Liver (tissue), 9 donors: Measurements from ENCODE around the gene CDK5R2. TPM values are rescaled to one million over a fixed set of nuclear protein-coding genes. Genes with fewer than 3 reads are reported as not detected.

Experiments
- DNase-seq: peaks from one replicate; pipeline ENCODE4 v3.0.0-alpha.2; 2017; ENCODE audit warnings: low spot score
- H3K27ac ChIP-seq, 2 donors: one replicate each; pipeline ENCODE4 v1.7.0; 2013; ENCODE audit warnings: inconsistent platforms in 2 of 2, low read length in 2 of 2, control low read depth in 1 of 2, low read depth in 1 of 2, mild to moderate bottlenecking in 1 of 2
- H3K27me3 ChIP-seq, 4 donors: one replicate each; pipeline versions ENCODE4 v1.6.1 to v1.7.0; 2013; ENCODE audit warnings: low read length in 3 of 4, inconsistent platforms in 1 of 4, mild to moderate bottlenecking in 1 of 4, moderate library complexity in 1 of 4; ENCODE audit not compliant: control insufficient read depth in 4 of 4, insufficient read depth in 4 of 4
- H3K36me3 ChIP-seq, 4 donors: one replicate each; pipeline versions ENCODE4 v1.6.1 to v1.7.0; 2013; ENCODE audit warnings: low read length in 3 of 4, mild to moderate bottlenecking in 3 of 4, low read depth in 1 of 4, moderate library complexity in 1 of 4; ENCODE audit not compliant: control insufficient read depth in 4 of 4, insufficient read depth in 3 of 4
- H3K4me1 ChIP-seq, 4 donors: one replicate each; pipeline versions ENCODE4 v1.6.1 to v1.7.0; 2013; ENCODE audit warnings: low read length in 3 of 4, mild to moderate bottlenecking in 3 of 4, moderate library complexity in 1 of 4; ENCODE audit not compliant: control insufficient read depth in 4 of 4, insufficient read depth in 4 of 4
- H3K4me3 ChIP-seq, 3 donors: one replicate each; pipeline versions ENCODE4 v1.6.1 to v1.7.0; 2013; ENCODE audit warnings: low read length in 3 of 3, control low read depth in 1 of 3, low read depth in 1 of 3, mild to moderate bottlenecking in 1 of 3
- H3K9ac ChIP-seq, 2 donors: one replicate each; pipeline ENCODE4 v1.7.0; 2013; ENCODE audit warnings: low read length in 2 of 2, mild to moderate bottlenecking in 2 of 2, moderate library complexity in 2 of 2, control low read depth in 1 of 2, low read depth in 1 of 2
- H3K9me3 ChIP-seq, 4 donors: one replicate each; pipeline versions ENCODE4 v1.6.1 to v1.7.0; 2013; ENCODE audit warnings: low read length in 3 of 4; ENCODE audit not compliant: control insufficient read depth in 4 of 4
- ATF3 ChIP-seq: IDR thresholded peaks from 2 replicates; pipeline ENCODE4 v1.6.1; 2016; ENCODE audit warnings: antibody characterized with exemption
- EGR1 ChIP-seq, 2 donors: IDR thresholded peaks; 2 replicates each; pipeline ENCODE4 v1.6.1; 2016 to 2018; ENCODE audit warnings: antibody characterized with exemption in 2 of 2, low read depth in 2 of 2
- FOXA1 ChIP-seq: IDR thresholded peaks from 2 replicates; pipeline ENCODE4 v1.6.1; 2016; ENCODE audit warnings: antibody characterized with exemption
- FOXA2 ChIP-seq: IDR thresholded peaks from 2 replicates; pipeline ENCODE4 v1.6.1; 2016; ENCODE audit warnings: antibody characterized with exemption
- GABPA ChIP-seq, 2 donors: IDR thresholded peaks in 1 of 2; conservative IDR thresholded peaks in 1 of 2; 2 replicates each; pipeline ENCODE4 v1.6.1; 2016; ENCODE audit warnings: antibody characterized with exemption in 2 of 2, mild to moderate bottlenecking in 1 of 2, moderate library complexity in 1 of 2
- HNF4A ChIP-seq, 2 donors: conservative IDR thresholded peaks; 2 replicates each; pipeline ENCODE4 v1.6.1; 2016; ENCODE audit warnings: antibody characterized with exemption in 2 of 2, mild to moderate bottlenecking in 2 of 2
- HNF4G ChIP-seq: IDR thresholded peaks from 2 replicates; pipeline ENCODE4 v1.6.1; 2016; ENCODE audit warnings: antibody characterized with exemption
- JUND ChIP-seq, 2 donors: IDR thresholded peaks; 2 replicates each; pipeline ENCODE4 v1.6.1; 2016; ENCODE audit warnings: antibody characterized with exemption in 2 of 2
- MAX ChIP-seq: IDR thresholded peaks from 2 replicates; pipeline ENCODE4 v1.6.1; 2016; ENCODE audit warnings: antibody characterized with exemption
- NR2F2 ChIP-seq: IDR thresholded peaks from 2 replicates; pipeline ENCODE4 v1.6.1; 2016; ENCODE audit warnings: antibody characterized with exemption
- RAD21 ChIP-seq, 2 donors: IDR thresholded peaks; 2 replicates each; pipeline ENCODE4 v1.6.1; 2016; ENCODE audit warnings: antibody characterized with exemption in 2 of 2, mild to moderate bottlenecking in 2 of 2
- RXRA ChIP-seq, 2 donors: IDR thresholded peaks; 2 replicates each; pipeline ENCODE4 v1.6.1; 2017 to 2018; ENCODE audit warnings: antibody characterized with exemption in 2 of 2, mild to moderate bottlenecking in 1 of 2
- SP1 ChIP-seq: IDR thresholded peaks from 2 replicates; pipeline ENCODE4 v1.6.1; 2018; ENCODE audit warnings: antibody characterized with exemption, mild to moderate bottlenecking
- TAF1 ChIP-seq: conservative IDR thresholded peaks from 2 replicates; pipeline ENCODE4 v1.6.1; 2016; ENCODE audit warnings: antibody characterized with exemption, mild to moderate bottlenecking
- YY1 ChIP-seq: IDR thresholded peaks from 2 replicates; pipeline ENCODE4 v1.6.1; 2016; ENCODE audit warnings: antibody characterized with exemption, mild to moderate bottlenecking
- WGBS: extraction: QIAGEN DNeasy Blood & Tissue Kit; methylation state at CpG from one replicate; pipeline ENCODE4 v1.1.7; 2013; 5-methylcytosine and 5-hydroxymethylcytosine counted together
- polyA plus RNA-seq, 2 donors: library from polyadenylated mRNA; stranded (reverse) in 1 of 2; unstranded in 1 of 2; fragments of 200-250 nt in 1 of 2; fragments of >200 nt in 1 of 2; fragmentation: Nextera tagmentation in 1 of 2; extraction: Ambion mirVana in 1 of 2; gene quantifications; one replicate each; pipeline versions ENCODE4 v1.2.1 to v1.2.3, GENCODE V29; 2013 to 2015
- total RNA-seq, 2 donors: library from RNA; depleted of rRNA; stranded (reverse); fragments of >200 nt; gene quantifications; one replicate each; pipeline ENCODE4 v1.2.3, GENCODE V29; 2014
- TF ChIP-seq, protein P1 (sequence below): IDR thresholded peaks from 2 replicates; pipeline ENCODE4 v1.6.1; 2016; ENCODE audit warnings: antibody characterized with exemption, mild to moderate bottlenecking
- TF ChIP-seq, protein P2 (sequence below): fragments of 150-350 bp; IDR thresholded peaks from 2 replicates; pipeline ENCODE4 v1.5.1; 2017; ENCODE audit warnings: improper control_type of control experiment, low read depth, low read length; ENCODE audit not compliant: missing input control
- TF ChIP-seq, protein P3 (sequence below): IDR thresholded peaks from 2 replicates; pipeline ENCODE4 v1.6.1; 2016; ENCODE audit warnings: antibody characterized with exemption
- donor health status: healthy.
- donor health status: healthy.
- donor health status: healthy.
- donor health status: healthy.
- donor health status: healthy.

Gene CDK5R2
- total and polyA plus RNA-seq, 4 donors = not detected

DNA sequence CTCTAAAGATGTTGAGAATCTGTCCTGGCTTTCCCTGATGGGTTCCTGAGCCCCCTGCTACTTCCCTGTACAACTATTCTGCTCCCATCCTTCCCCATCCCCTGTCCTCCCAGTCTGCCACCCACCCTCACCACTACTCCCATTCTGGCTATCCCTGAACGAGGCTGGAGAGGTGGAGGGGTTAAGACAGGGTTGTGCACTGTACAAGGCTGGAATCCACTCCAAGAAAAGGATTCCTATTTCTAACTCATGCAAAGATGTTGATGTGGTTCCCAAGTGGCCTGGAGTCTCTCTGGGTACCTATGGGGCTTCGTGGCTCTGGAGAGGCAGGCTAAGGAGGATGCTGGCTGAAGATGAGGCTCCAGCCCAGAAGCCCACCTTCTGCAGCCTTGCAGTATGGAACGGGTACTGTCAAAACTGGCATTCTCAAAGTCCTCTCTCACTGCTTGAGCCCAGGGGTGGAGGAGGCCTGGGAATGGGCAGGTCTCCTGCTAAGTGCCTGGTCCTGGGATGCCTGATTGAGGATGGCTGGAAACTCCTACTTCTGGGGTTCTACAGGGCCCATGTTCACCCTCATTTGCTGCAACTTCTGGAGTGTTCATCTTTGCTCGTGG, 26.8 kb downstream of the CDK5R2 start:
- H3K27ac ChIP-seq = no peak overlapping the region
- TF ChIP-seq YY1 = no peak
- TF ChIP-seq TAF1 = no peak
- TF ChIP-seq HNF4G = no peak
- TF ChIP-seq FOXA1 = no peak
- TF ChIP-seq RAD21 (IDR thresholded peaks at IDR 0.05) = no peak
- TF ChIP-seq NR2F2 = no peak
- no peak for TF ChIP-seq GABPA (IDR thresholded peaks at IDR 0.05 in 1 of 2, conservative IDR thresholded peaks at IDR 0.05 in 1 of 2)
- H3K4me3 ChIP-seq = no peak overlapping the region
- peaks cover 11 to 35% (median 22%) of the 10 kb centered on the region in 4 donors for H3K27me3 ChIP-seq
- WGBS = 48% methylated on average over 4 of the region's 4 CpGs
- peaks cover 5 to 19% (median 11%) of the 10 kb centered on the region in 4 donors for H3K4me1 ChIP-seq
- DNase-seq = no peak
- H3K9ac ChIP-seq = no peak overlapping the region
- H3K9me3 ChIP-seq = no peaks in the 10 kb centered on the region
- no peaks in the 10 kb centered on the region for H3K36me3 ChIP-seq

- no peak for DNase-seq
- WGBS = 52% methylated on average over 3 of the region's 3 CpGs
- H3K27me3 ChIP-seq = peaks cover 9 to 26% (median 19%) of the 10 kb centered on the region in 4 donors
- H3K9me3 ChIP-seq = no peaks in the 10 kb centered on the region
- no peak overlapping the region for H3K27ac ChIP-seq
- no peak overlapping the region for H3K4me3 ChIP-seq
- H3K9ac ChIP-seq = no peak overlapping the region
- TF ChIP-seq RAD21 (IDR thresholded peaks at IDR 0.05) = no peak
- no peak for TF ChIP-seq GABPA (IDR thresholded peaks at IDR 0.05 in 1 of 2, conservative IDR thresholded peaks at IDR 0.05 in 1 of 2)
- no peak for TF ChIP-seq EGR1 (IDR thresholded peaks at IDR 0.05; ENCODE audit: low read depth in 2 of 2)
- no peak for TF ChIP-seq HNF4A (conservative IDR thresholded peaks at IDR 0.05)
- TF ChIP-seq, protein P1, sequence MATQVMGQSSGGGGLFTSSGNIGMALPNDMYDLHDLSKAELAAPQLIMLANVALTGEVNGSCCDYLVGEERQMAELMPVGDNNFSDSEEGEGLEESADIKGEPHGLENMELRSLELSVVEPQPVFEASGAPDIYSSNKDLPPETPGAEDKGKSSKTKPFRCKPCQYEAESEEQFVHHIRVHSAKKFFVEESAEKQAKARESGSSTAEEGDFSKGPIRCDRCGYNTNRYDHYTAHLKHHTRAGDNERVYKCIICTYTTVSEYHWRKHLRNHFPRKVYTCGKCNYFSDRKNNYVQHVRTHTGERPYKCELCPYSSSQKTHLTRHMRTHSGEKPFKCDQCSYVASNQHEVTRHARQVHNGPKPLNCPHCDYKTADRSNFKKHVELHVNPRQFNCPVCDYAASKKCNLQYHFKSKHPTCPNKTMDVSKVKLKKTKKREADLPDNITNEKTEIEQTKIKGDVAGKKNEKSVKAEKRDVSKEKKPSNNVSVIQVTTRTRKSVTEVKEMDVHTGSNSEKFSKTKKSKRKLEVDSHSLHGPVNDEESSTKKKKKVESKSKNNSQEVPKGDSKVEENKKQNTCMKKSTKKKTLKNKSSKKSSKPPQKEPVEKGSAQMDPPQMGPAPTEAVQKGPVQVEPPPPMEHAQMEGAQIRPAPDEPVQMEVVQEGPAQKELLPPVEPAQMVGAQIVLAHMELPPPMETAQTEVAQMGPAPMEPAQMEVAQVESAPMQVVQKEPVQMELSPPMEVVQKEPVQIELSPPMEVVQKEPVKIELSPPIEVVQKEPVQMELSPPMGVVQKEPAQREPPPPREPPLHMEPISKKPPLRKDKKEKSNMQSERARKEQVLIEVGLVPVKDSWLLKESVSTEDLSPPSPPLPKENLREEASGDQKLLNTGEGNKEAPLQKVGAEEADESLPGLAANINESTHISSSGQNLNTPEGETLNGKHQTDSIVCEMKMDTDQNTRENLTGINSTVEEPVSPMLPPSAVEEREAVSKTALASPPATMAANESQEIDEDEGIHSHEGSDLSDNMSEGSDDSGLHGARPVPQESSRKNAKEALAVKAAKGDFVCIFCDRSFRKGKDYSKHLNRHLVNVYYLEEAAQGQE = no peak
- no peak for TF ChIP-seq JUND (IDR thresholded peaks at IDR 0.05)
- TF ChIP-seq FOXA2 = no peak
- no peak for TF ChIP-seq NR2F2
- TF ChIP-seq, protein P2, sequence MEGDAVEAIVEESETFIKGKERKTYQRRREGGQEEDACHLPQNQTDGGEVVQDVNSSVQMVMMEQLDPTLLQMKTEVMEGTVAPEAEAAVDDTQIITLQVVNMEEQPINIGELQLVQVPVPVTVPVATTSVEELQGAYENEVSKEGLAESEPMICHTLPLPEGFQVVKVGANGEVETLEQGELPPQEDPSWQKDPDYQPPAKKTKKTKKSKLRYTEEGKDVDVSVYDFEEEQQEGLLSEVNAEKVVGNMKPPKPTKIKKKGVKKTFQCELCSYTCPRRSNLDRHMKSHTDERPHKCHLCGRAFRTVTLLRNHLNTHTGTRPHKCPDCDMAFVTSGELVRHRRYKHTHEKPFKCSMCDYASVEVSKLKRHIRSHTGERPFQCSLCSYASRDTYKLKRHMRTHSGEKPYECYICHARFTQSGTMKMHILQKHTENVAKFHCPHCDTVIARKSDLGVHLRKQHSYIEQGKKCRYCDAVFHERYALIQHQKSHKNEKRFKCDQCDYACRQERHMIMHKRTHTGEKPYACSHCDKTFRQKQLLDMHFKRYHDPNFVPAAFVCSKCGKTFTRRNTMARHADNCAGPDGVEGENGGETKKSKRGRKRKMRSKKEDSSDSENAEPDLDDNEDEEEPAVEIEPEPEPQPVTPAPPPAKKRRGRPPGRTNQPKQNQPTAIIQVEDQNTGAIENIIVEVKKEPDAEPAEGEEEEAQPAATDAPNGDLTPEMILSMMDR = no peak
- no peak for TF ChIP-seq HNF4G
- no peak for TF ChIP-seq FOXA1
- no peak for TF ChIP-seq ATF3
- no peak for TF ChIP-seq MAX
- TF ChIP-seq YY1 = no peak
- TF ChIP-seq TAF1 = no peak
- TF ChIP-seq RXRA (IDR thresholded peaks at IDR 0.05) = no peak
- no peak for TF ChIP-seq SP1
- TF ChIP-seq, protein P3, sequence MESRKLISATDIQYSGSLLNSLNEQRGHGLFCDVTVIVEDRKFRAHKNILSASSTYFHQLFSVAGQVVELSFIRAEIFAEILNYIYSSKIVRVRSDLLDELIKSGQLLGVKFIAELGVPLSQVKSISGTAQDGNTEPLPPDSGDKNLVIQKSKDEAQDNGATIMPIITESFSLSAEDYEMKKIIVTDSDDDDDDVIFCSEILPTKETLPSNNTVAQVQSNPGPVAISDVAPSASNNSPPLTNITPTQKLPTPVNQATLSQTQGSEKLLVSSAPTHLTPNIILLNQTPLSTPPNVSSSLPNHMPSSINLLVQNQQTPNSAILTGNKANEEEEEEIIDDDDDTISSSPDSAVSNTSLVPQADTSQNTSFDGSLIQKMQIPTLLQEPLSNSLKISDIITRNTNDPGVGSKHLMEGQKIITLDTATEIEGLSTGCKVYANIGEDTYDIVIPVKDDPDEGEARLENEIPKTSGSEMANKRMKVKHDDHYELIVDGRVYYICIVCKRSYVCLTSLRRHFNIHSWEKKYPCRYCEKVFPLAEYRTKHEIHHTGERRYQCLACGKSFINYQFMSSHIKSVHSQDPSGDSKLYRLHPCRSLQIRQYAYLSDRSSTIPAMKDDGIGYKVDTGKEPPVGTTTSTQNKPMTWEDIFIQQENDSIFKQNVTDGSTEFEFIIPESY = no peak
- peaks cover 4 to 12% (median 6%) of the 10 kb centered on the region in 4 donors for H3K4me1 ChIP-seq
- H3K36me3 ChIP-seq = no peaks in the 10 kb centered on the region
Observed at GRCh38 chr2:218988164-218988563, 28.7 kb downstream of the CDK5R2 start.
